OCI-LY7 (cell line): Measurements from ENCODE around the gene NAT16. TPM values are rescaled to one million over a fixed set of nuclear protein-coding genes. Genes with fewer than 3 reads are reported as not detected.
A peak's percentile ranks its signal among the peaks of the same experiment; 100 is the strongest.

Experiments
- BruUV-seq: library from RNA; stranded (reverse); fragments of 400-500 nt; replicated peaks from 2 replicates; lab custom pipeline; 2021; lab: Mats Ljungman, UMichigan
- CTCF ChIA-PET: fragments of 300-600 bp; sonication (Branson Sonifier 250); formaldehyde crosslinking; loops from one replicate; lab custom pipeline; 2022; ENCODE audit warnings: antibody characterized with exemption; ENCODE audit not compliant: unreplicated experiment; lab: Charles Lee
- POLR2A ChIA-PET: fragments of 300-600 bp; sonication (Branson Sonifier 250); formaldehyde crosslinking; loops from one replicate; lab custom pipeline; 2022; ENCODE audit warnings: antibody characterized with exemption; lab: Charles Lee
- DNase-seq: peaks from one replicate; pipeline ENCODE4 v3.0.0-alpha.2; 2015; ENCODE audit warnings: low spot score
- H2AFZ ChIP-seq: fragments of 200-600 bp; sonication (generic), shearing (Covaris generic); 2 replicates; pipeline ENCODE4 v1.6.1; 2014; ENCODE audit warnings: mild to moderate bottlenecking, antibody characterized with exemption, low read length, moderate library complexity
- H3K27ac ChIP-seq: fragments of 200-600 bp; sonication (generic); 2 replicates; pipeline ENCODE4 v1.5.1; 2014; ENCODE audit warnings: mixed run types, low read depth, mild to moderate bottlenecking, moderate library complexity, low read length, inconsistent platforms; ENCODE audit not compliant: poor library complexity, severe bottlenecking
- H3K36me3 ChIP-seq: fragments of 200-600 bp; sonication (generic); 2 replicates; pipeline ENCODE4 v1.6.1; 2014; ENCODE audit warnings: mild to moderate bottlenecking, antibody characterized with exemption, low read length, moderate library complexity, mixed read lengths; ENCODE audit not compliant: insufficient read depth
- H3K4me1 ChIP-seq: fragments of 200-600 bp; sonication (generic); 2 replicates; pipeline ENCODE4 v1.5.1; 2014; ENCODE audit warnings: mild to moderate bottlenecking, low read length; ENCODE audit not compliant: insufficient read depth, poor library complexity, severe bottlenecking
- H3K4me2 ChIP-seq: fragments of 200-600 bp; sonication (generic); 2 replicates; pipeline ENCODE4 v1.6.1; 2014; ENCODE audit warnings: mild to moderate bottlenecking, low read length
- H3K4me3 ChIP-seq: fragments of 200-600 bp; sonication (generic); 2 replicates; pipeline ENCODE4 v1.5.1; 2014; ENCODE audit warnings: mild to moderate bottlenecking, low read depth, low read length; ENCODE audit not compliant: poor library complexity, severe bottlenecking
- H3K79me2 ChIP-seq: fragments of 200-600 bp; sonication (generic); 2 replicates; pipeline ENCODE4 v1.6.1; 2016; ENCODE audit warnings: low read depth, mild to moderate bottlenecking, low read length, moderate library complexity, mixed read lengths; ENCODE audit not compliant: insufficient read depth
- H3K9me2 ChIP-seq: fragments of 200-600 bp; sonication (generic); 2 replicates; pipeline ENCODE4 v1.6.1; 2016; ENCODE audit warnings: mild to moderate bottlenecking, low read length, mixed read lengths; ENCODE audit not compliant: insufficient read depth
- H3K9me3 ChIP-seq: fragments of 200-600 bp; sonication (generic); 2 replicates; pipeline ENCODE4 v1.6.1; 2014; ENCODE audit warnings: mild to moderate bottlenecking, mixed run types, low read length, mixed read lengths
- H4K20me1 ChIP-seq: fragments of 200-600 bp; sonication (generic); 2 replicates; pipeline ENCODE4 v1.6.1; 2014; ENCODE audit warnings: mild to moderate bottlenecking, antibody characterized with exemption, low read length, moderate library complexity, mixed read lengths; ENCODE audit not compliant: insufficient read depth
- CTCF ChIP-seq: fragments of 200-600 bp; sonication (generic); conservative IDR thresholded peaks from 2 replicates; pipeline ENCODE4 v1.5.1; 2014; ENCODE audit warnings: mild to moderate bottlenecking, antibody characterized with exemption, low read length, moderate library complexity, mixed read lengths
- EZH2phosphoT487 ChIP-seq: fragments of 200-600 bp; sonication (generic); IDR thresholded peaks from 2 replicates; pipeline ENCODE4 v1.6.1; 2018; ENCODE audit warnings: low read depth, borderline replicate concordance, mild to moderate bottlenecking, mixed run types, antibody characterized with exemption, low read length, moderate library complexity, mixed read lengths
- intact Hi-C: fragments of 100-400 bp; cut with micrococcal nuclease; formaldehyde crosslinking; loops from one replicate; pipeline ENCODE4 v1.10.0; 2022; ENCODE audit not compliant: unreplicated experiment
- total RNA-seq, 2 experiments: library from RNA; depleted of rRNA in 1 of 2; stranded (reverse); fragments of >200 nt in 1 of 2; shearing (Covaris generic) in 1 of 2; gene quantifications; 2 replicates each; pipeline ENCODE4 v1.2.3, GENCODE V29; 2014 to 2022

Gene NAT16
- total RNA-seq, 2 experiments from 2014 or later: 0.22 TPM; not detected in 1

GRCh38 chr7:101163279-101164070, 16.6 kb downstream of the NAT16 start:
- H3K4me1 ChIP-seq: peaks cover 13% of the 10 kb centered on the region
- DNase-seq: no peak
- intact Hi-C loops: no loop called here
- no peaks in the 10 kb centered on the region for H3K36me3 ChIP-seq
- no peak overlapping the region for H2AFZ ChIP-seq
- H3K4me2 ChIP-seq: peak overlapping the region; percentile 71
- BruUV-seq: no TSS peak
- CTCF ChIA-PET: interaction anchor here (0.6 kb wide), 1 partner anchor 11 kb away, joined by 3 read pairs; no protein-coding TSS in a partner anchor
- no peaks in the 10 kb centered on the region for H4K20me1 ChIP-seq
- no peaks in the 10 kb centered on the region for H3K9me2 ChIP-seq
- POLR2A ChIA-PET: interaction anchor here (0.6 kb wide), 1 partner anchor 188 kb away, joined by 3 read pairs; no protein-coding TSS in a partner anchor
- no peaks in the 10 kb centered on the region for H3K9me3 ChIP-seq
- H3K4me3 ChIP-seq: peak overlapping the region; percentile 49
- no peak for TF ChIP-seq CTCF
- no peak for TF ChIP-seq EZH2phosphoT487
- no peak overlapping the region for H3K27ac ChIP-seq
- no peaks in the 10 kb centered on the region for H3K79me2 ChIP-seq

- intact Hi-C loops: no loop called here
These were observed 17.4 kb downstream of the NAT16 start for GRCh38 chr7:101162551-101163278.

More at GRCh38 chr7:101162551-101163278, 17.4 kb downstream of the NAT16 start:
- POLR2A ChIA-PET: no interaction called here
- TF ChIP-seq CTCF: no peak
- H3K79me2 ChIP-seq: no peaks in the 10 kb centered on the region
- no peaks in the 10 kb centered on the region for H4K20me1 ChIP-seq
- CTCF ChIA-PET: interaction anchor here (0.6 kb wide), 1 partner anchor 10 kb away, joined by 3 read pairs; no protein-coding TSS in a partner anchor
- H3K9me2 ChIP-seq: no peaks in the 10 kb centered on the region
- no peak overlapping the region for H2AFZ ChIP-seq
- peak overlapping the region; percentile 49 for H3K4me3 ChIP-seq
- H3K9me3 ChIP-seq: no peaks in the 10 kb centered on the region
- peaks cover 13% of the 10 kb centered on the region for H3K4me1 ChIP-seq
- H3K27ac ChIP-seq: no peak overlapping the region
- no peaks in the 10 kb centered on the region for H3K36me3 ChIP-seq
- H3K4me2 ChIP-seq: peak overlapping the region; percentile 68
- BruUV-seq: no TSS peak
- peak; percentile 28 for DNase-seq
